Mesodermal cell (in vitro differentiated cells): ENCODE data around the gene TFB1M.

Source experiments
- H3K27ac ChIP-seq: 2 replicates; pipeline ENCODE4 v1.7.0; 2013; ENCODE audit warnings: mild to moderate bottlenecking, low read depth, low read length, moderate library complexity; ENCODE audit not compliant: severe bottlenecking
- H3K36me3 ChIP-seq: 2 replicates; pipeline ENCODE4 v1.7.1; 2013; ENCODE audit warnings: mild to moderate bottlenecking, low read length, moderate library complexity; ENCODE audit not compliant: control insufficient read depth, insufficient read depth
- H3K4me1 ChIP-seq: one replicate; pipeline ENCODE4 v1.7.1; 2013; ENCODE audit warnings: mild to moderate bottlenecking, low read length; ENCODE audit not compliant: insufficient read depth, control insufficient read depth, poor library complexity, severe bottlenecking
- H3K4me3 ChIP-seq: 2 replicates; pipeline ENCODE4 v1.7.0; 2013; ENCODE audit warnings: low read length, control low read depth, mild to moderate bottlenecking; ENCODE audit not compliant: insufficient read depth, poor library complexity, severe bottlenecking; ENCODE audit errors: extremely low read depth
- H3K9me3 ChIP-seq: 2 replicates; pipeline ENCODE4 v1.7.1; 2013; ENCODE audit warnings: mild to moderate bottlenecking, low read length, moderate library complexity; ENCODE audit not compliant: control insufficient read depth
- WGBS, 2 experiments: methylation state at CpG; one replicate each; pipeline ENCODE4 v1.1.5; 2013; ENCODE audit warnings: missing lambda C conversion rate in 2 of 2; ENCODE audit not compliant: insufficient coverage in 2 of 2; 5-methylcytosine and 5-hydroxymethylcytosine counted together

The TFB1M gene

GRCh38 chr6:155252581-155252980, 61.7 kb downstream of the TFB1M start:
- Histone ChIP-seq H3K27ac (no peak overlapping the region), H3K4me3 (no peak overlapping the region), H3K4me1 (peaks cover 17% of the 10 kb centered on the region), H3K36me3 (peaks cover 77% of the 10 kb centered on the region), H3K9me3 (no peaks in the 10 kb centered on the region)
- WGBS, 2 experiments: 96 to 98% methylated on average over 8 of the region's 8 CpGs

- Histone ChIP-seq H3K27ac (no peak overlapping the region), H3K4me1 (peaks cover 17% of the 10 kb centered on the region), H3K4me3 (no peak overlapping the region), H3K36me3 (peaks cover 78% of the 10 kb centered on the region), H3K9me3 (no peaks in the 10 kb centered on the region)
- WGBS, 2 experiments: 94 to 98% methylated on average over 8 to 9 of the region's 10 CpGs
Observed at GRCh38 chr6:155250701-155251381, 63.4 kb downstream of the TFB1M start.

GRCh38 chr6:155248008-155249001, 66.0 kb downstream of the TFB1M start:
- Histone ChIP-seq H3K36me3 (peaks cover 65% of the 10 kb centered on the region), H3K27ac (peak overlapping the region; percentile 51), H3K4me1 (peaks cover 8% of the 10 kb centered on the region), H3K4me3 (no peak overlapping the region), H3K9me3 (no peaks in the 10 kb centered on the region)
- WGBS, 2 experiments: 89 to 93% methylated on average over 20 to 28 of the region's 30 CpGs

GRCh38 chr6:155247618-155248007, 66.7 kb downstream of the TFB1M start:
- peaks cover 6% of the 10 kb centered on the region for H3K4me1 ChIP-seq
- H3K36me3 ChIP-seq: peaks cover 63% of the 10 kb centered on the region
- peak overlapping the region; percentile 51 for H3K27ac ChIP-seq
- H3K9me3 ChIP-seq: no peaks in the 10 kb centered on the region
- H3K4me3 ChIP-seq: no peak overlapping the region
- WGBS, 2 experiments: 69 to 88% methylated on average over 2 to 5 of the region's 5 CpGs

- no peak overlapping the region for H3K27ac ChIP-seq
- WGBS, 2 experiments: 80 to 100% methylated on average over 1 to 2 of the region's 2 CpGs
- H3K4me1 ChIP-seq: peaks cover 6% of the 10 kb centered on the region
- no peak overlapping the region for H3K4me3 ChIP-seq
- peaks cover 55% of the 10 kb centered on the region for H3K36me3 ChIP-seq
- no peaks in the 10 kb centered on the region for H3K9me3 ChIP-seq
Observed at GRCh38 chr6:155246825-155247224, 67.5 kb downstream of the TFB1M start.

- WGBS, 2 experiments: 96% methylated on average over 3 of the region's 3 CpGs
- Histone ChIP-seq H3K4me3 (no peak overlapping the region), H3K9me3 (no peaks in the 10 kb centered on the region), H3K27ac (no peak overlapping the region), H3K4me1 (peaks cover 6% of the 10 kb centered on the region), H3K36me3 (peaks cover 50% of the 10 kb centered on the region)
Observed at GRCh38 chr6:155245831-155246230, 68.5 kb downstream of the TFB1M start.

- Histone ChIP-seq H3K9me3 (no peaks in the 10 kb centered on the region), H3K4me3 (no peak overlapping the region), H3K36me3 (peaks cover 50% of the 10 kb centered on the region), H3K4me1 (peaks cover 6% of the 10 kb centered on the region), H3K27ac (no peak overlapping the region)
- 93 to 96% methylated on average over 7 of the region's 7 CpGs for WGBS, 2 experiments
Observed at GRCh38 chr6:155245193-155245592, 69.1 kb downstream of the TFB1M start.

GRCh38 chr6:155244434-155244833, 69.8 kb downstream of the TFB1M start:
- WGBS, 2 experiments: 100% methylated on average over 2 of the region's 4 CpGs; no CpG with 5 or more reads in 1 of the 2 experiments
- H3K4me1 ChIP-seq: peaks cover 8% of the 10 kb centered on the region
- no peak overlapping the region for H3K4me3 ChIP-seq
- peaks cover 43% of the 10 kb centered on the region for H3K36me3 ChIP-seq
- H3K27ac ChIP-seq: no peak overlapping the region
- H3K9me3 ChIP-seq: no peaks in the 10 kb centered on the region

GRCh38 chr6:155241966-155242365, 72.3 kb downstream of the TFB1M start:
- Histone ChIP-seq H3K4me3 (no peak overlapping the region), H3K27ac (no peak overlapping the region), H3K36me3 (peaks cover 40% of the 10 kb centered on the region), H3K4me1 (peaks cover 5% of the 10 kb centered on the region), H3K9me3 (peaks cover 15% of the 10 kb centered on the region)
- WGBS, 2 experiments: 83 to 91% methylated on average over 7 of the region's 8 CpGs

GRCh38 chr6:155240905-155241600, 73.2 kb downstream of the TFB1M start:
- H3K9me3 ChIP-seq: peaks cover 15% of the 10 kb centered on the region
- no peak overlapping the region for H3K27ac ChIP-seq
- H3K36me3 ChIP-seq: peaks cover 31% of the 10 kb centered on the region
- WGBS, 2 experiments: 95 to 96% methylated on average over 17 of the region's 19 CpGs
- peaks cover 5% of the 10 kb centered on the region for H3K4me1 ChIP-seq
- H3K4me3 ChIP-seq: no peak overlapping the region
